Left ventricle myocardium inferior (tissue), 1 donor: ENCODE measurements around the gene RER1. TPM values are rescaled to one million over a fixed set of nuclear protein-coding genes. Genes with fewer than 3 reads are reported as not detected.

Experiments
- DNase-seq: peaks from one replicate; pipeline ENCODE4 v3.0.0-alpha.2; 2020
- H3K27ac ChIP-seq: fragments of 200-600 bp; replicated peaks from 2 replicates; pipeline ENCODE4 v1.8.0; 2021
- H3K27me3 ChIP-seq: fragments of 200-600 bp; 2 replicates; pipeline ENCODE4 v1.8.0; 2021; ENCODE audit warnings: low read depth
- H3K36me3 ChIP-seq: fragments of 200-600 bp; 2 replicates; pipeline ENCODE4 v1.8.0; 2021
- H3K4me1 ChIP-seq: fragments of 200-600 bp; 2 replicates; pipeline ENCODE4 v1.8.0; 2021
- H3K4me3 ChIP-seq: fragments of 200-600 bp; 2 replicates; pipeline ENCODE4 v1.8.0; 2021; ENCODE audit warnings: mild to moderate bottlenecking, moderate library complexity
- H3K9me3 ChIP-seq: fragments of 200-600 bp; replicated peaks from 2 replicates; pipeline ENCODE4 v1.8.0; 2021
- CTCF ChIP-seq: fragments of 200-600 bp; IDR thresholded peaks from 2 replicates; pipeline ENCODE4 v1.8.0; 2021; ENCODE audit warnings: antibody characterized with exemption, mild to moderate bottlenecking, borderline replicate concordance
- intact Hi-C: fragments of 100-400 bp; cut with micrococcal nuclease; formaldehyde crosslinking; loops from one replicate; pipeline ENCODE4 v1.11.0; 2022
- total RNA-seq: library from RNA; stranded (reverse); fragmentation: NEBNext Ultra II Directional; extraction: Animal tissue kit (Norgen Biotek cat#: 25700); gene quantifications from one replicate; pipeline ENCODE4 v1.2.1, GENCODE V29; 2021
- donor health status: DM: no; HTN: yes; CAD: no; lungs with severe emphysema.

RER1 gene
- total RNA-seq, 1 donor from 2014 or later, result 80.5 TPM

DNA sequence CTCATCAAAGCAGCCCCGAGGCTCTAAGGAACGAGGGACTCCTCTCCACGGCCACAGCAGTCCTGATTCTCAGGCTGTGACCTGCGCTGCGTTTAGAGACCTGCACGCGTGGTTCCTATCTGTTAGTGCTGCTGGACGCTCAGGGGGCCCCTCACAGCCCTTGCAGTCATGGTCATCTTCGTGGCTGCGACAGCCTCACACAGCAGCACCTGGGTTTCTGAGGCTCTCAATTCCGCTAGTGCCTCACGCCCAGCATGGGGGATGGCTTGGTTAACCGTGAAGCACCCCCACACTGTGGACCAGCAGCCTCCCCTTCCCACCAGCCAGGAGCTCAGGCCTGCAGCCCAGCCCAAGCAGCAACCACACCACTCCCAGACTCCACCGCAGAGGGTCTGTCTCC, 8.1 kb upstream of the RER1 start:
- Histone ChIP-seq H3K36me3 (no peaks in the 10 kb centered on the region), H3K27me3 (no peaks in the 10 kb centered on the region), H3K4me1 (peaks cover 13% of the 10 kb centered on the region), H3K9me3 (no peaks in the 10 kb centered on the region), H3K27ac (no peak overlapping the region), H3K4me3 (no peak overlapping the region)
- intact Hi-C loops, result loop anchor here (5.0 kb wide), 1 partner anchor 186 kb away; no protein-coding TSS in a partner anchor
- no peak for DNase-seq
- TF ChIP-seq CTCF, result no peak

GRCh38 chr1:2384130-2384860, 7.3 kb upstream of the RER1 start:
- H3K27ac ChIP-seq, result no peak overlapping the region
- no peak for TF ChIP-seq CTCF
- H3K4me3 ChIP-seq, result no peak overlapping the region
- no peak for DNase-seq
- no peaks in the 10 kb centered on the region for H3K9me3 ChIP-seq
- intact Hi-C loops, result loop anchor here (5.0 kb wide), 1 partner anchor 187 kb away; no protein-coding TSS in a partner anchor
- H3K4me1 ChIP-seq, result peaks cover 13% of the 10 kb centered on the region
- H3K27me3 ChIP-seq, result no peaks in the 10 kb centered on the region
- H3K36me3 ChIP-seq, result no peaks in the 10 kb centered on the region

DNA sequence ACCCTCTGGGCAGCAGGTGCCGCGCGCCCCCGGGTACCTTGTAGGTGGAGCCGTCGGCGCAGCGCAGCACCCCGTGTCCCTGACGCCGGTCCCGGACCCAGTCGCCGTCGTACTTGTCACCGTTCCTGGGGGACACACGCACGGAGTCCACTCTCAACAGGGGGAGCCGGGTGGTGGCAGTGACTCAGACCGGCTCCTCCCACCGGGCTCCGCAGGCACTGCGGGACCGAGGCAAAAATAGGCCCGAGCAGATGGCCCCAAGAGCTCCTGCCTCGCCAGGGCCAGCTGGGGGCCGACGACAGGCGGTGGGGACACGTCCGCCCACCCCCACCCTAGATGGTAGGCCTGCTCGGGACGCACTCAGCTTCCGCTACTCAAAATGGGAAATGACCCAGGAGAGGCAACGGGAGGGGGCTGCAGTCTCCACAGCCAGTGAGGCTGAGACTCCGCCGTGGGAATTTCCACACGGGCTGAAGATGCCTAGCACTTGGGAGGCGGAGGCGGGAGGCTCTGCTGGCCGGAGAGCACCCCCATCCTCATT, 6.6 kb upstream of the RER1 start:
- Histone ChIP-seq H3K27me3 (no peaks in the 10 kb centered on the region), H3K4me3 (no peak overlapping the region), H3K9me3 (no peaks in the 10 kb centered on the region), H3K4me1 (peaks cover 13% of the 10 kb centered on the region), H3K36me3 (no peaks in the 10 kb centered on the region), H3K27ac (no peak overlapping the region)
- TF ChIP-seq CTCF, result no peak
- no peak for DNase-seq
- intact Hi-C loops, result loop anchor here (5.0 kb wide), 1 partner anchor 188 kb away; no protein-coding TSS in a partner anchor

DNA sequence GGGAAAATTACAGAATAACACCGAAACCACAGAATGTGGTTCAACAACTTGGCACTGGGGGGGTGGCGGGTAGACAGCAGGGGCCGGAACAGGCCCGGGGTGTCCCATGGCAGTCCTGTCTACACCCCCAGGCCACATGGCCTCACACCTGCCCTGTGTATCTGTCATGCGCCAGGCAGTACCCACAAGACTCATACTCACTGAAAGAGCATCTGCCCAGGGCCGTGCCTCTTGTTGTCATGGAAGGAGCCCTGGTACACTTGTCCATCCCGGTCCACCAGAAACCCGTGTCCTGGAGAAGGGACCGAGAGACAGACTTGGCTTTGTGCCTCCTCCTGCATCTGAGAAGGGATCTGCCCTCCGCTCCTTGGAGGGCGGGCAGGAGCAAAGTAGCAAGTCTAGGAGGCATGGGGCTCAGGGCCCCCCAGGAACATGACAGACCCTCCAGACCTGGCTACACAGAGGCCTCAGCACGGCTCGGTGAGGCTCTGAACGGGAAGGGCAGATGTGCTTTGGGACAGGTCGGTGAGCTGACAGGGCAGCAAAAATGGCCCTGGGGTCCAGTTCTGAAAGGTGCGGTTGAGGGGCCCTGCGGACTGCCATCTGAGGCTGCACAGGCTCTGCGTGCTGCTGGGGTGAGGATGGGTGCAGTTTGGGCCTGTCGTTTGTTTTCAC, 5.9 kb upstream of the RER1 start:
- peaks cover 19% of the 10 kb centered on the region for H3K4me1 ChIP-seq
- H3K4me3 ChIP-seq, result no peak overlapping the region
- intact Hi-C loops, result no loop called here
- H3K27ac ChIP-seq, result no peak overlapping the region
- H3K27me3 ChIP-seq, result no peaks in the 10 kb centered on the region
- no peaks in the 10 kb centered on the region for H3K36me3 ChIP-seq
- H3K9me3 ChIP-seq, result no peaks in the 10 kb centered on the region
- no peak for TF ChIP-seq CTCF
- DNase-seq, result no peak

DNA sequence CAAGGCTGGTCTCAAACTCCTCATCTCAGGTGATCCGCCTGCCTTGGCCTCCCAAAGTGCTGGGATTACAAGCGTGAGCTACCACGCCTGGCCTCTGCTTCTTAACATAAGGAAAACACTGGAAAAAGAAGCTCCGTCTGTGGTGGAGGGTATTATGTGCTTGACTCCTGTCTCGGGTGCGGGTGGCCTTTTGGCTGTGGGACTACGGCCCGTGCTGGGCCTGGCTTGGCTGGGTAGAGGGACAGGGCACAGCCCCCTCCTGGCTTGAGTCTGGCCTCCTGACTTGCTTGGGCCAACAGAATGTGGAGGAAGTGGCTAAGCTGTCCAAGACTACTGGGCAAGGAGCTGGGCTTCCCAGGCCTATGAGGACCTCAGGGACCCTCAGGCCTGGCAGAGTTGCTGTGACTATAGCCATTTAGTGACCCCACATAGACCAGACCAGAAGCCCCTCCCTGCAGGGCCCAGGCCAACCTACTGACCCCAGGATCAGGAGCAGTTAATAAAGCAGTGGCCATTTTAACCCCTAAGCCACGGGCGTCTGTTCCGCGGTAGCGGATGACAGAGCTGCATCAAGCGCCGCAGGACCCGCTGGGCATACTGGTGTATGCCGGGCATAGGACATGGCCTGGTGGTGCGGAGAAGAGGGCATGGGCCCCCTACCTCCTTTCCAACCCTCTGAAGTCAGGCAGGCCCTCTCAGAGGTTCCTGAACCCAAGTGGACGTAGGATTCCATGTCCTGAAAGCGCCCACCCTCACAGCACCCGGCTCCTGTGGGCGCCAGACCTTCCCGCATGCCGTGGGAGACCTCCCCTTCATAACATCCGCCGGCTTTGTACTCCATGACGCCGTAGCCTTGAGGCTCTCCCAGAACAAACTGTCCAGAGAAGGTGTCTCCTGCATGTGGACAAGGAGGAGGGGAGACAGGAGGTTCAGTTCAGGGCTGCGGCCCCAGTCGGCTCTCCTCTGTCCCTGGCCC, 4.7 kb upstream of the RER1 start:
- intact Hi-C loops, result no loop called here
- DNase-seq, result no peak

More for the DNA sequence above, 4.7 kb upstream of the RER1 start:
- no peaks in the 10 kb centered on the region for H3K27me3 ChIP-seq
- H3K4me3 ChIP-seq, result no peak overlapping the region
- H3K36me3 ChIP-seq, result no peaks in the 10 kb centered on the region
- H3K27ac ChIP-seq, result no peak overlapping the region
- peaks cover 17% of the 10 kb centered on the region for H3K4me1 ChIP-seq
- TF ChIP-seq CTCF, result no peak
- H3K9me3 ChIP-seq, result no peaks in the 10 kb centered on the region
